NOMO-1 treated with DMSO at 0.1 percent for 48 hours (cell line): ENCODE results near the gene MRPS10.
"Not testable (repeated sequence)": the region's sequence is repeated elsewhere in the genome, so short reads cannot be mapped to it uniquely, and the experiment has no call there.

Source experiments
- DNase-seq: peaks from one replicate; lab custom pipeline; 2025; ENCODE audit not compliant: unreplicated experiment; lab: John Stamatoyannopoulos, UW

MRPS10 gene

GRCh38 chr6:42239333-42239732 is 21.7 kb upstream of the MRPS10 start:
- DNase-seq, result no peak

GRCh38 chr6:42237857-42238256 is 20.2 kb upstream of the MRPS10 start:
- no peak for DNase-seq

GRCh38 chr6:42236682-42237473 is 19.2 kb upstream of the MRPS10 start:
- DNase-seq, result no peak

GRCh38 chr6:42236030-42236429 is 18.4 kb upstream of the MRPS10 start:
- no peak for DNase-seq

GRCh38 chr6:42232035-42232434 is 14.4 kb upstream of the MRPS10 start:
- DNase-seq, result no peak

- DNase-seq, result no peak
Observed at GRCh38 chr6:42230345-42231321, 13.0 kb upstream of the MRPS10 start.

GRCh38 chr6:42229506-42230119 is 12.0 kb upstream of the MRPS10 start:
- no peak for DNase-seq

GRCh38 chr6:42228305-42228704 is 10.6 kb upstream of the MRPS10 start:
- no peak for DNase-seq

DNA sequence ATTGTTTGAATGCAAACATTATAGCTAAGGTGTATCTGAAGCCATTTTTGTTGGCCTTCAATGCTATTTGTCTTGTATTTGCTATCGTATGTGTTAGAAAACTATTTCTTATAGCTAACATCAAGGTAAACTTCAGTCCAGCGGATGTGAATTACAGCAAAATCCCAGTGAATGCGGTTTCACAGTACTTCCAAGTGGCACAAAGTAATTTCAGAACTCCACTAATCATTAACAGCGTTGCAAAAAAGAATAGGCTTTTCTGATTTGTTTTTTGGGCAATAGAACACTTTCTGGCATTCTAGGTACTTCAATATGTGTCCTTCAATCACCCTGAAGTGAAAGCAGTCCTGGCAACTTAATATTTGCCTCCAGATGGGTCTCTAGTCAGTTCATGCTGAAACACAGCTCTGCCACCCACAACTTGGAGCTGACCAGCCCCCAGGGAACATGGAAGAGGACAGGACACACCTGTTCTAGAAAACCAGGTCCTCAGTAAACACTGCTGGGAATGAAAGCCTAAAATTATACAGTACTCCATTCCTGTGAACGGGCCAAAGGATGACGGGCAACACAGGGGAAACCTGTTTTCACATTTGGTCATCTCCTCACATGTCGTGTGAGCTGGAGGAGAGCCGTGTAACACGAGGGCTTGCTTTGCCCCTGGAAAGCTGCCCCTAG is 9.7 kb upstream of the MRPS10 start:
- no peak for DNase-seq

DNA sequence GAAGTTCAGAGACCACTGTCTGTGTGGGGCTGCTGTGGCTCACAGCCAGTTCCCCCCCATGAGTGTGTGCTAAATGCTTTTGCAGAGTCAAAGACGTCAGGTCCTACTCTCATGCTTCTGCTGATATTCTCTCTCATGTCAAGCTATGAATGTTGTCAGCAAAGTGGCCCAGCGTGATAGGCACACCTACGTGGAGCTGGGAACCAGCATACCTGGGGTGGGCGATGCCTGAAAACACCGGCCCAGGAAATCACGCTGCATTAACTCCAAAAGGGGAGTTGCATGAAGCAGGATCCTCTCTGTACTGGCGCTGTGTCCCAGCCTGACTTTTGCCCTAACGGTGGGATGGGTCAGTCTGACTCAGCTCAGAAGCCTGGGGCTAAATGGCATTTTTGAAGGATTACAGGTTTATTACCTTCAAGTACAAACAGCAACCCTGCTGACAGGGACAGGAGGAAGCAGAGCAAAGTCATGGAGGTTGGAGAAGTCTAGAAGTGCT is 9.0 kb upstream of the MRPS10 start:
- DNase-seq, result no peak

- DNase-seq, result no peak
Observed at GRCh38 chr6:42226161-42226611, 8.5 kb upstream of the MRPS10 start.

GRCh38 chr6:42225419-42225818 is 7.8 kb upstream of the MRPS10 start:
- DNase-seq, result no peak

- DNase-seq, result no peak
Observed at GRCh38 chr6:42225029-42225339, 7.3 kb upstream of the MRPS10 start.

GRCh38 chr6:42224222-42225028 is 6.8 kb upstream of the MRPS10 start:
- no peak for DNase-seq

DNA sequence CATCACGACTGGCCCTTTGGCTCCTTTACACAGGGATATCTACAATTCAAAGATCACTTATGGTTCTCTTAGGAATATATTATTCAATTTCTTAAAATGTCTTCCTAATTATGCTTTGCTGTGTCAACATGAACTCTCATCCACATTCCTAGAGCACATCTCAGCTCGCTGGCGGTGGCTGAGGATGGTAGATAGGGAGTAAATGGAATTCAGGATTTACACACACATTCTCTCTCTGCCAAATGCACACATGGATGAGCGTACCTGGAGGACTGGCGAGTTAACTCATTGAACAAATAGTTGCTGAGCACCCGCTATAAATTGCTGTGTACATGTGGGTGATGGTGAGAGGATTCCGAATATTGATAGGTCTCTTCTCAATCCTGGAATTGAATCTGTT is 4.8 kb upstream of the MRPS10 start:
- no peak for DNase-seq

GRCh38 chr6:42221546-42221945 is 3.9 kb upstream of the MRPS10 start:
- no peak for DNase-seq

DNA sequence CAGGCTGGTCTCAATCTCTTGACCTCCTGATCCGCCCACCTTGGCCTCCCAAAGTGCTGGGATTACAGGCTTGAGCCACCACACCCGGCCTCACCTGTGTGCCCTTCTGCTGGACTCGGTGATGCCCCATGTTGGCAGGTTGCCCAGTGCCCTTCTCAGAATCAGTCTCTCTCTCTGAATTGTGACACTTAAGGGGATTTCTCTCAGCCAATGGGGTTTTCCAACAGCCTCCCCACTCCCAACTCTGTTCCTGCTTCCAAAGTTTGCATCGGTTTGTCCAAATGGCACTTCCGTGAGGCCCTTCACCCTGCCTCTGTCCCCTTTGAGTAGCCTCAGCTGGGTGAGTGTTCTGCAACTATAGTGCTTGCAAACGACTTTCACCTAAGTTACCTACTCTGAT is 3.1 kb upstream of the MRPS10 start:
- DNase-seq, result no peak

DNA sequence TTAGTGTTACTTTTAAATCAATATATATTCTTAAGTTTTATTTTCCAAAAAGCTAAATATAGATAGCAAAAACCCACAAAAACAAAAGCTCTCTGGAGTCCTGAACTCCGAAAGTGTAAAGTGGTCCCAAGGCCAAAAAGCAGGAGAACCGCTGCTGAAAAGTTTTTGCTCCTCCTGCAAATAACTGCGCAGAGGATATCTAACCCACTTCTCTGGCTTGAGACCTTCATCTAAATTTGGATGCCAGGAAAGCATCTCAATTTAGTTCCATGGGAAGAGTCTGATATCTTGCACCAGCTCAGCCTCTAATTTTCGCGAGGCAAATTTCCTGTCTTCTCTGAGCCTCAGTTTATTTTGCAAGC is 523 bp downstream of the MRPS10 start:
- DNase-seq, result no peak

- not testable (repeated sequence) for DNase-seq
Observed at GRCh38 chr6:42216495-42216894, 1.2 kb downstream of the MRPS10 start.

- no peak for DNase-seq
Observed at GRCh38 chr6:42212442-42212841, 5.2 kb downstream of the MRPS10 start.
